Skeletal muscle satellite cell (primary cell): ENCODE data around the gene NBEA.
"Not testable (repeated sequence)": the region's sequence is repeated elsewhere in the genome, so short reads cannot be mapped to it uniquely, and the experiment has no call there.

Experiments used
- H3K27me3 ChIP-seq: 2 replicates; pipeline ENCODE4 v1.7.0; 2013; ENCODE audit warnings: low read length; ENCODE audit not compliant: control insufficient read depth, insufficient read depth
- H3K36me3 ChIP-seq: 2 replicates; pipeline ENCODE4 v1.7.0; 2013; ENCODE audit warnings: mild to moderate bottlenecking, control low read depth, low read length; ENCODE audit not compliant: insufficient read depth
- H3K4me1 ChIP-seq: 2 replicates; pipeline ENCODE4 v1.7.0; 2013; ENCODE audit warnings: low read length; ENCODE audit not compliant: control insufficient read depth, insufficient read depth
- H3K4me2 ChIP-seq: 2 replicates; pipeline ENCODE4 v1.7.0; 2013; ENCODE audit warnings: mild to moderate bottlenecking, low read length
- H3K4me3 ChIP-seq: 2 replicates; pipeline ENCODE4 v1.7.0; 2013; ENCODE audit warnings: low read length
- H3K9ac ChIP-seq: 2 replicates; pipeline ENCODE4 v1.7.0; 2013; ENCODE audit warnings: mild to moderate bottlenecking, low read depth, low read length, moderate library complexity
- H3K9me3 ChIP-seq: replicated peaks from 2 replicates; pipeline ENCODE4 v1.7.0; 2013; ENCODE audit warnings: mild to moderate bottlenecking, control low read depth, low read length

The NBEA gene

GRCh38 chr13:34967851-34968562, 25.9 kb downstream of the NBEA start:
- H3K4me1 ChIP-seq, result no peaks in the 10 kb centered on the region
- no peaks in the 10 kb centered on the region for H3K9me3 ChIP-seq
- no peak overlapping the region for H3K9ac ChIP-seq
- H3K4me3 ChIP-seq, result no peak overlapping the region
- no peaks in the 10 kb centered on the region for H3K27me3 ChIP-seq
- no peaks in the 10 kb centered on the region for H3K36me3 ChIP-seq
- no peak overlapping the region for H3K4me2 ChIP-seq

- not testable (repeated sequence) for H3K4me1 ChIP-seq, H3K4me3 ChIP-seq, H3K27me3 ChIP-seq, H3K9me3 ChIP-seq, H3K4me2 ChIP-seq, H3K36me3 ChIP-seq, H3K9ac ChIP-seq
These were observed 27.5 kb downstream of the NBEA start for GRCh38 chr13:34969539-34969938.

GRCh38 chr13:34970961-34971360, 28.9 kb downstream of the NBEA start:
- Histone ChIP-seq H3K4me3 (no peak overlapping the region), H3K4me1 (no peaks in the 10 kb centered on the region), H3K36me3 (no peaks in the 10 kb centered on the region), H3K9ac (no peak overlapping the region), H3K9me3 (no peaks in the 10 kb centered on the region), H3K27me3 (no peaks in the 10 kb centered on the region), H3K4me2 (no peak overlapping the region)

GRCh38 chr13:34971473-34971872, 29.4 kb downstream of the NBEA start:
- Histone ChIP-seq H3K4me2 (no peak overlapping the region), H3K27me3 (no peaks in the 10 kb centered on the region), H3K9ac (no peak overlapping the region), H3K4me1 (no peaks in the 10 kb centered on the region), H3K9me3 (no peaks in the 10 kb centered on the region), H3K4me3 (no peak overlapping the region), H3K36me3 (no peaks in the 10 kb centered on the region)

- not testable (repeated sequence) for H3K9me3 ChIP-seq, H3K4me1 ChIP-seq, H3K27me3 ChIP-seq, H3K4me2 ChIP-seq, H3K36me3 ChIP-seq, H3K4me3 ChIP-seq, H3K9ac ChIP-seq
These were observed 43.1 kb downstream of the NBEA start for GRCh38 chr13:34985199-34985598.

GRCh38 chr13:34988330-34988791, 46.3 kb downstream of the NBEA start:
- H3K9me3 ChIP-seq, result no peaks in the 10 kb centered on the region

GRCh38 chr13:34990399-34991214, 48.5 kb downstream of the NBEA start:
- H3K9ac ChIP-seq, result no peak overlapping the region
- H3K27me3 ChIP-seq, result no peaks in the 10 kb centered on the region

More at GRCh38 chr13:34988330-34988791, 46.3 kb downstream of the NBEA start:
- Histone ChIP-seq H3K27me3 (no peaks in the 10 kb centered on the region), H3K9ac (no peak overlapping the region), H3K4me2 (no peak overlapping the region), H3K4me1 (peaks cover 2% of the 10 kb centered on the region), H3K4me3 (no peak overlapping the region), H3K36me3 (no peaks in the 10 kb centered on the region)

GRCh38 chr13:34993470-34993869, 51.4 kb downstream of the NBEA start:
- no peak overlapping the region for H3K4me3 ChIP-seq
- H3K9me3 ChIP-seq, result no peaks in the 10 kb centered on the region
- H3K4me1 ChIP-seq, result peaks cover 5% of the 10 kb centered on the region
- no peaks in the 10 kb centered on the region for H3K27me3 ChIP-seq
- H3K36me3 ChIP-seq, result no peaks in the 10 kb centered on the region
- H3K9ac ChIP-seq, result no peak overlapping the region
- no peak overlapping the region for H3K4me2 ChIP-seq

More at GRCh38 chr13:34990399-34991214, 48.5 kb downstream of the NBEA start:
- Histone ChIP-seq H3K4me3 (no peak overlapping the region), H3K9me3 (no peaks in the 10 kb centered on the region), H3K36me3 (no peaks in the 10 kb centered on the region), H3K4me2 (no peak overlapping the region), H3K4me1 (peaks cover 5% of the 10 kb centered on the region)

- H3K36me3 ChIP-seq, H3K4me1 ChIP-seq, H3K9ac ChIP-seq, H3K9me3 ChIP-seq, H3K4me3 ChIP-seq, H3K27me3 ChIP-seq, H3K4me2 ChIP-seq: not testable (repeated sequence)
These were observed 61.7 kb downstream of the NBEA start for GRCh38 chr13:35003734-35004133.

- Histone ChIP-seq H3K9me3 (no peaks in the 10 kb centered on the region), H3K36me3 (no peaks in the 10 kb centered on the region), H3K4me1 (no peaks in the 10 kb centered on the region), H3K4me3 (no peak overlapping the region), H3K4me2 (no peak overlapping the region), H3K27me3 (no peaks in the 10 kb centered on the region), H3K9ac (no peak overlapping the region)
These were observed 63.0 kb downstream of the NBEA start for GRCh38 chr13:35005051-35005450.

GRCh38 chr13:35014606-35015213, 72.6 kb downstream of the NBEA start:
- H3K9me3 ChIP-seq, result no peaks in the 10 kb centered on the region
- no peak overlapping the region for H3K9ac ChIP-seq
- no peaks in the 10 kb centered on the region for H3K36me3 ChIP-seq
- no peak overlapping the region for H3K4me2 ChIP-seq
- H3K4me1 ChIP-seq, result no peaks in the 10 kb centered on the region
- H3K4me3 ChIP-seq, result no peak overlapping the region
- no peaks in the 10 kb centered on the region for H3K27me3 ChIP-seq
